HUES64 (cell line): ENCODE results near the gene U2AF1L4.
"Not testable (repeated sequence)": the region's sequence is repeated elsewhere in the genome, so short reads cannot be mapped to it uniquely, and the experiment has no call there.

Experiments
- H3K27ac ChIP-seq: 2 replicates; pipeline ENCODE4 v1.7.0; 2013; ENCODE audit warnings: low read depth, low read length, inconsistent platforms
- H3K27me3 ChIP-seq: 2 replicates; pipeline ENCODE4 v1.6.1; 2013; ENCODE audit warnings: mild to moderate bottlenecking, low read length; ENCODE audit not compliant: insufficient read depth
- H3K36me3 ChIP-seq: 2 replicates; pipeline ENCODE4 v1.6.1; 2013; ENCODE audit warnings: mild to moderate bottlenecking, low read length; ENCODE audit not compliant: insufficient read depth
- H3K4me1 ChIP-seq: 2 replicates; pipeline ENCODE4 v1.6.1; 2013; ENCODE audit warnings: mild to moderate bottlenecking, low read length, moderate library complexity; ENCODE audit not compliant: insufficient read depth
- H3K4me3 ChIP-seq: 2 replicates; pipeline ENCODE4 v1.5.1; 2013; ENCODE audit warnings: mild to moderate bottlenecking, low read length, moderate library complexity
- H3K9ac ChIP-seq: 2 replicates; pipeline ENCODE4 v1.6.1; 2013; ENCODE audit warnings: mild to moderate bottlenecking, low read depth, low read length
- H3K9me3 ChIP-seq: 2 replicates; pipeline ENCODE4 v1.6.1; 2013; ENCODE audit warnings: low read depth, low read length; ENCODE audit not compliant: insufficient read depth
- WGBS: fragments of 150-250, 120-280 bp; methylation state at CpG from one replicate; pipeline ENCODE4 v1.1.7; 2013; ENCODE audit warnings: missing lambda C conversion rate; 5-methylcytosine and 5-hydroxymethylcytosine counted together

The U2AF1L4 gene

GRCh38 chr19:35729021-35729420 is 16.2 kb downstream of the U2AF1L4 start:
- no peak overlapping the region for H3K27ac ChIP-seq
- H3K9me3 ChIP-seq = no peaks in the 10 kb centered on the region
- no peaks in the 10 kb centered on the region for H3K4me1 ChIP-seq
- no peak overlapping the region for H3K4me3 ChIP-seq
- 96% methylated on average over 18 of the region's 18 CpGs for WGBS
- no peaks in the 10 kb centered on the region for H3K27me3 ChIP-seq
- H3K9ac ChIP-seq = no peak overlapping the region
- peaks cover 90% of the 10 kb centered on the region for H3K36me3 ChIP-seq

GRCh38 chr19:35727956-35728706 is 17.1 kb downstream of the U2AF1L4 start:
- H3K4me1 ChIP-seq = no peaks in the 10 kb centered on the region
- H3K36me3 ChIP-seq = peaks cover 91% of the 10 kb centered on the region
- no peak overlapping the region for H3K4me3 ChIP-seq
- H3K9me3 ChIP-seq = no peaks in the 10 kb centered on the region
- H3K9ac ChIP-seq = no peak overlapping the region
- no peaks in the 10 kb centered on the region for H3K27me3 ChIP-seq
- WGBS = 95% methylated on average over 19 of the region's 19 CpGs
- H3K27ac ChIP-seq = no peak overlapping the region

GRCh38 chr19:35727053-35727955 is 17.9 kb downstream of the U2AF1L4 start:
- 96% methylated on average over 25 of the region's 25 CpGs for WGBS

GRCh38 chr19:35725216-35725861 is 19.9 kb downstream of the U2AF1L4 start:
- WGBS = 96% methylated on average over 23 of the region's 23 CpGs
- Histone ChIP-seq H3K9me3 (no peaks in the 10 kb centered on the region), H3K4me3 (no peak overlapping the region), H3K27me3 (no peaks in the 10 kb centered on the region), H3K4me1 (no peaks in the 10 kb centered on the region), H3K27ac (no peak overlapping the region), H3K9ac (no peak overlapping the region), H3K36me3 (peaks cover 95% of the 10 kb centered on the region)

More at GRCh38 chr19:35727053-35727955, 17.9 kb downstream of the U2AF1L4 start:
- no peak overlapping the region for H3K9ac ChIP-seq
- no peaks in the 10 kb centered on the region for H3K4me1 ChIP-seq
- no peaks in the 10 kb centered on the region for H3K27me3 ChIP-seq
- no peak overlapping the region for H3K27ac ChIP-seq
- H3K36me3 ChIP-seq = peaks cover 96% of the 10 kb centered on the region
- no peak overlapping the region for H3K4me3 ChIP-seq
- H3K9me3 ChIP-seq = no peaks in the 10 kb centered on the region

DNA sequence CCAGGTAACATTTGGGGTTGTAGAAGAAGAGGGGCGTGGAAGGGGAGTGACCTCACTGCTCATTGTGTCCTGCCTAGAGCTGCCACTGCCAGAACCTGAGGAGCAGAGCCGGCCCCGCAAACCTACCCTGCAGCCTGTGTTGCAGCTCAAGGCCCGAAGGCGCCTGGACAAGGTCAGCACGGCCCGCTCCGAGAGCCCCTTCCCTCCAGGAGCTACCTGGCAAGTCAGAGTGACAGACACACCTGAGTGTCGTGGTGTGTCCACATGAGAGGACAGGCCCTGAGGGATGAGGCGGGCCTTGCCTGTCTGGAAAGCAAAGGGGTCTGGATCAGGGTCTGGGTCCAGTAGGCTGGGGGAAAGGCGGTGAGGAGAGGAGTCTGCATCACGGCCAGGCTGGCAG is 20.7 kb downstream of the U2AF1L4 start:
- no peaks in the 10 kb centered on the region for H3K27me3 ChIP-seq
- 95% methylated on average over 12 of the region's 12 CpGs for WGBS
- peaks cover 93% of the 10 kb centered on the region for H3K36me3 ChIP-seq

GRCh38 chr19:35724132-35724531 is 21.1 kb downstream of the U2AF1L4 start:
- H3K4me3 ChIP-seq, H3K27me3 ChIP-seq, H3K9ac ChIP-seq, H3K27ac ChIP-seq, H3K4me1 ChIP-seq, H3K9me3 ChIP-seq: not testable (repeated sequence)
- H3K36me3 ChIP-seq = peaks cover 88% of the 10 kb centered on the region
- WGBS = 92% methylated on average over 7 of the region's 7 CpGs

More for the DNA sequence above, 20.7 kb downstream of the U2AF1L4 start:
- H3K4me1 ChIP-seq = no peaks in the 10 kb centered on the region
- no peak overlapping the region for H3K27ac ChIP-seq
- no peaks in the 10 kb centered on the region for H3K9me3 ChIP-seq
- no peak overlapping the region for H3K4me3 ChIP-seq
- H3K9ac ChIP-seq = no peak overlapping the region

DNA sequence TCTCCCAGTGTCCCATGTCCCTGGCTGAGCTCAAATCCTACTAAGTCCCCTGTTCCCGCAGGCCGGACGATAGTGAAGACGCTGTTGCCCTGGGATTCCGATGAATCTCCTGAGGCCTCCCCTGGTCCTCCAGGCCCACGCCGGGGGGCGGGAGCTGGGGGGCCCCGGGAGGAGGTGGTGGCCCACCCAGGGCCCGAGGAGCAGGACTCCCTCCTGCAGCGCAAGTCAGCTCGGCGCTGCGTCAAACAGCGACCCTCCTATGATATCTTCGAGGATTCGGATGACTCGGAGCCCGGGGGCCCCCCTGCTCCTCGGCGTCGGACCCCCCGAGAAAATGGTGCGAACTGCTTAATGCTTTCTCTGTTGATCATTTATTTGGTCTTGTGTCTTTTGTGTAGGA is 21.5 kb downstream of the U2AF1L4 start:
- H3K27ac ChIP-seq = no peak overlapping the region
- 97% methylated on average over 24 of the region's 24 CpGs for WGBS
- H3K27me3 ChIP-seq = no peaks in the 10 kb centered on the region
- no peak overlapping the region for H3K4me3 ChIP-seq
- no peaks in the 10 kb centered on the region for H3K9me3 ChIP-seq
- H3K4me1 ChIP-seq = peaks cover 5% of the 10 kb centered on the region; the same call in 1 of the 2 replicates
- peaks cover 84% of the 10 kb centered on the region for H3K36me3 ChIP-seq
- no peak overlapping the region for H3K9ac ChIP-seq

DNA sequence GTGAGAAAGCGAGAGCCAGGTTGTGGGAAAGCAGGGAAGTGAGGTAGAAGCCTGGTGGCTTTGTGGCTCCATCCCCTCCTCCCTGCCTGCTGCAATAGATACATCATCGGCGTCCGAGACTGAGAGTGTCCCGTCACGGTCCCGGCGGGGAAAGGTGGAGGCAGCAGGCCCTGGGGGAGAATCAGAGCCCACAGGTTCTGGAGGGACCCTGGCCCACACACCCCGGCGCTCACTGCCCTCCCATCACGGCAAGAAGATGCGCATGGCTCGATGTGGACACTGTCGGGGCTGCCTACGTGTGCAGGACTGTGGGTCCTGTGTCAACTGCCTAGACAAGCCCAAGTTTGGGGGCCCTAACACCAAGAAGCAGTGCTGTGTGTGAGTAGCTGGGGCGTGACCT is 22.3 kb downstream of the U2AF1L4 start:
- Histone ChIP-seq H3K27me3 (no peaks in the 10 kb centered on the region), H3K4me1 (peaks cover 5% of the 10 kb centered on the region; the same call in 1 of the 2 replicates), H3K36me3 (peaks cover 76% of the 10 kb centered on the region), H3K9me3 (no peaks in the 10 kb centered on the region), H3K9ac (no peak overlapping the region), H3K4me3 (no peak overlapping the region), H3K27ac (no peak overlapping the region)
- 95% methylated on average over 16 of the region's 16 CpGs for whole genome bisulfite sequencing

GRCh38 chr19:35722461-35722860 is 22.8 kb downstream of the U2AF1L4 start:
- no peaks in the 10 kb centered on the region for H3K9me3 ChIP-seq
- H3K36me3 ChIP-seq = peaks cover 72% of the 10 kb centered on the region
- H3K9ac ChIP-seq = no peak overlapping the region
- H3K27ac ChIP-seq = no peak overlapping the region
- H3K27me3 ChIP-seq = no peaks in the 10 kb centered on the region
- 95% methylated on average over 14 of the region's 14 CpGs for WGBS
- H3K4me3 ChIP-seq = no peak overlapping the region
- H3K4me1 ChIP-seq = peaks cover 5% of the 10 kb centered on the region; the same call in 1 of the 2 replicates

DNA sequence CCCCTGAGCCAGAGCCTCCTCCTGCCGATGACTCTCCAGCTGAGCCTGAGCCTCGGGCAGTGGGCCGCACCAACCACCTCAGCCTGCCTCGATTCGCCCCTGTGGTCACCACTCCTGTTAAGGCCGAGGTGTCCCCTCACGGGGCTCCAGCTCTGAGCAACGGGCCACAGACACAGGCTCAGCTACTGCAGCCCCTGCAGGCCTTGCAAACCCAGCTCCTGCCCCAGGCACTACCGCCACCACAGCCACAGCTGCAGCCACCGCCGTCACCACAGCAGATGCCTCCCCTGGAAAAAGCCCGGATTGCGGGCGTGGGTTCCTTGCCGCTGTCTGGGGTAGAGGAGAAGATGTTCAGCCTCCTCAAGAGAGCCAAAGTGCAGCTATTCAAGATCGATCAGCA is 23.8 kb downstream of the U2AF1L4 start:
- Histone ChIP-seq H3K27ac (no peak overlapping the region), H3K27me3 (no peaks in the 10 kb centered on the region), H3K9me3 (no peaks in the 10 kb centered on the region), H3K36me3 (peaks cover 63% of the 10 kb centered on the region), H3K9ac (no peak overlapping the region), H3K4me1 (peaks cover 5% of the 10 kb centered on the region; the same call in 1 of the 2 replicates), H3K4me3 (no peak overlapping the region)
- WGBS = 96% methylated on average over 16 of the region's 16 CpGs

DNA sequence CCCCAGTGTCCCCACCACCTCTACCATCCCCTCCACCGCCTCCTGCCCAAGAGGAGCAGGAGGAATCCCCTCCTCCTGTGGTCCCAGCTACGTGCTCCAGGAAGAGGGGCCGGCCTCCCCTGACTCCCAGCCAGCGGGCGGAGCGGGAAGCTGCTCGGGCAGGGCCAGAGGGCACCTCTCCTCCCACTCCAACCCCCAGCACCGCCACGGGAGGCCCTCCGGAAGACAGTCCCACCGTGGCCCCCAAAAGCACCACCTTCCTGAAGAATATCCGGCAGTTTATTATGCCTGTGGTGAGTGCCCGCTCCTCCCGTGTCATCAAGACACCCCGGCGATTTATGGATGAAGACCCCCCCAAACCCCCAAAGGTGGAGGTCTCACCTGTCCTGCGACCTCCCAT is 24.6 kb downstream of the U2AF1L4 start:
- no peaks in the 10 kb centered on the region for H3K27me3 ChIP-seq
- peaks cover 55% of the 10 kb centered on the region for H3K36me3 ChIP-seq
- 94% methylated on average over 17 of the region's 17 CpGs for WGBS
- H3K4me1 ChIP-seq = peaks cover 7% of the 10 kb centered on the region
- no peaks in the 10 kb centered on the region for H3K9me3 ChIP-seq
- no peak overlapping the region for H3K9ac ChIP-seq
- H3K27ac ChIP-seq = no peak overlapping the region
- H3K4me3 ChIP-seq = no peak overlapping the region
